Measurements from ENCODE around the gene TUBGCP2.
"Not testable (repeated sequence)": the region's sequence is repeated elsewhere in the genome, so short reads cannot be mapped to it uniquely, and the experiment has no call there.

TUBGCP2 gene

DNA sequence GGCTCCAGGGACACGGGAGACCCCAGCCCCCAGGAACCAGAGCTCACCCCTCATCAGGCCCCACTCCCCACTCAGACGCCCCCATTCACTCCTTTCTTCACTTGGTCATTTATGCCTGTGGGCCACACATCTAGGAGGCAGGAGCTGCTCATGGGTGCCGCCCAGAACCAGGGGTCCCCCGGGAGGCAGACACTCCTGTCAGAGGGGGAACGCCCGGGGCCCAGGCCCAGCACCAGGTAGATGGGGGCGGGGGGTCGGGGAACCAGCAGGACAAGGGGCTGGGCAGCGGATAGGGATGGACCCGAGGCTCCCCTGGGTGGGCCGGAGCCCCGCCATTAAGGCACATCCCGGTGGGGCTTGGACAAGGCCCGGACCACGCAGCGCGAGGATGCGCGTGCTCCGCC lies 16.2 kb upstream of the TUBGCP2 start:
- H3K4me3 ChIP-seq (ENCODE audit: control insufficient read depth, low read depth, low read length), result no peak overlapping the region
- TF ChIP-seq, protein P1, sequence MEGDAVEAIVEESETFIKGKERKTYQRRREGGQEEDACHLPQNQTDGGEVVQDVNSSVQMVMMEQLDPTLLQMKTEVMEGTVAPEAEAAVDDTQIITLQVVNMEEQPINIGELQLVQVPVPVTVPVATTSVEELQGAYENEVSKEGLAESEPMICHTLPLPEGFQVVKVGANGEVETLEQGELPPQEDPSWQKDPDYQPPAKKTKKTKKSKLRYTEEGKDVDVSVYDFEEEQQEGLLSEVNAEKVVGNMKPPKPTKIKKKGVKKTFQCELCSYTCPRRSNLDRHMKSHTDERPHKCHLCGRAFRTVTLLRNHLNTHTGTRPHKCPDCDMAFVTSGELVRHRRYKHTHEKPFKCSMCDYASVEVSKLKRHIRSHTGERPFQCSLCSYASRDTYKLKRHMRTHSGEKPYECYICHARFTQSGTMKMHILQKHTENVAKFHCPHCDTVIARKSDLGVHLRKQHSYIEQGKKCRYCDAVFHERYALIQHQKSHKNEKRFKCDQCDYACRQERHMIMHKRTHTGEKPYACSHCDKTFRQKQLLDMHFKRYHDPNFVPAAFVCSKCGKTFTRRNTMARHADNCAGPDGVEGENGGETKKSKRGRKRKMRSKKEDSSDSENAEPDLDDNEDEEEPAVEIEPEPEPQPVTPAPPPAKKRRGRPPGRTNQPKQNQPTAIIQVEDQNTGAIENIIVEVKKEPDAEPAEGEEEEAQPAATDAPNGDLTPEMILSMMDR (conservative IDR thresholded peaks at IDR 0.05; ENCODE audit: control insufficient read depth, insufficient read depth, low read depth, low read length), result no peak
- DNase-seq (ENCODE audit: low read depth), result no peak

DNA sequence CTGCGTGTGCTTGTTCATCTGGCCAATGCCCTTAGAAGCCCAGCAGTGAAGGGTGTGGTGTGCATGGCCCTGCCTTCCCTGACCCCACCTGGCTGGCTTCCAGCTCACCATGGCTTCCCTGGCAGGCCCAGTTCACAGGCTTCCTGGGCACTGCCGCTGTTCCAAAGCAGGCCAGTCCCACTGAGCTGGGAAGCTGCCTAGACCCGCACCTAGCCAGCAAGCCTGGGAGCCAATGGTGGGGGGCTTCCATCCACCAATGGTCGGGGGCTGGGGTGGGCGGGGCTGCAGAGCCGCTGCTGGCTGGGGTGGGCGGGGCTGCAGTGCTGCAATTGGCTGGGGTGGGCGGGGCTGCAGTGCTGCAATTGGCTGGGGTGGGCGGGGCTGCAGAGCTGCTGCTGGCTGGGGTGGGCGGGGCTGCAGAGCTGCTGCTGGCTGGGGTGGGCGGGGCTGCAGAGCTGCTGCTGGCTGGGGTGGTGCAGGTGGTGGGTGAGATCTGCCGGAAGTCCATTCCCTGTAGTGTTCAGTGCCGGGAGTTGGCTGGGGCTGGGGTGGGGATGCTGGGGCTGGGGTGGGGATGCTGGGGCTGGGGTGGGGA lies 15.6 kb upstream of the TUBGCP2 start:
- DNase-seq (ENCODE audit: low read depth), result peak; percentile 32
- H3K4me3 ChIP-seq (ENCODE audit: control insufficient read depth, low read depth, low read length), result no peak overlapping the region
- TF ChIP-seq, protein P1 (conservative IDR thresholded peaks at IDR 0.05; ENCODE audit: control insufficient read depth, insufficient read depth, low read depth, low read length), result no peak

DNA sequence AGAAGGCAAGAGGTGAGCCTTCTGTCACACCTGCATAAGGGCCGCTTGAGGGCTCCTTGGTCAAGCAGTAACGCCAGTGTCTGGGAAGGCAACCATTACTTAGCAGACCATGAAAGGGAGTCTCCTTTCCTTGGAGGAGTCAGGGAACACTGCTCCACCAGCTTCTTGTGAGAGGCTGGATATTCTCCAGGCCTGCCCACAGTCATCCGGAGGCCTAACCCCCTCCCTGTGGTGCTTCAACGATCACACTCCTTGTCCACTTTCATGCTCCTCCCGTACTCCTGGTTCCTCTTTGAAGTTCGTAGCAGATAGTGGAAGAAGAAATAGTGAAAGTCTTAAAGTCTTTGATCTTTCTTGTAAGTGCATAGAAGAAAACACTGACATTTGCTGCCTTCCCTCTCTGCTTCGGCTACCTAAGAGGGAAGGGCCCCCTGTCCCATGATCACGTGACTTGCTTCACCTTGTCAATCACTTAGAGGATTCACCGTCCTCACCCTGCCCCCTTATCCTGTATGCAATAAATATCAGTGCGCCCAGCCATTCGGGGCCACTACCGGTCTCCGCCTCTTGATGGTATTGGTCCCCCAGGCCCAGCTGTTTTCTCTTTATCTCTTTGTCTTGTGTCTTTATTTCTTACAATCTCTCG lies 13.5 kb upstream of the TUBGCP2 start:
- DNase-seq (ENCODE audit: low read depth); H3K4me3 ChIP-seq (ENCODE audit: control insufficient read depth, low read depth, low read length): not testable (repeated sequence)

DNA sequence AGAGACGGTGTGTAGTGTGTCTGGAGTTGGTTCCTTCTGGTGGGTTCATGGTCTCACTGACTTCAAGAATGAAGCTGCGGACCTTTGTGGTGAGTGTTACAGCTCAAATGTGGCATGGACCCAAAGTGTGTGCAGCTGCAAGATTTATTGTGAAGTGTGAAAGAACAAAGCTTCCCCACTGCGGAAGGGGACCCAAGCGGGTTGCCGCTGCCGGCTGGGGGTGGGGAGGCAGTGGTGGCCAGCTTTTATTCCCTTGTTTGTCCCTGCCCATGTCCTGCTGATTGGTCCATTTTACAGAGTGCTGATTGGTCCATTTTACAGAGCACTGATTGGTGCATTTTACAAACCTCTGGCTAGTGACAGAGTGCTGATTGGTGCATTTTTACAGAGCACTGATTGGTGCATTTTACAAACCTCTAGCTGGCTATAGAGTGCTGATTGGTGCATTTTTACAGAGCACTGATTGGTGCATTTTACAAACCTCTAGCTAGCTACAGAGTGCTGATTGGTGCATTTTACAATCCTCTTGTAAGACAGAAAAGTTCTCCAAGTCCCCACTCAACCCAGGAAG lies 12.3 kb upstream of the TUBGCP2 start:
- DNase-seq (ENCODE audit: low read depth); H3K4me3 ChIP-seq (ENCODE audit: control insufficient read depth, low read depth, low read length): not testable (repeated sequence)

DNA sequence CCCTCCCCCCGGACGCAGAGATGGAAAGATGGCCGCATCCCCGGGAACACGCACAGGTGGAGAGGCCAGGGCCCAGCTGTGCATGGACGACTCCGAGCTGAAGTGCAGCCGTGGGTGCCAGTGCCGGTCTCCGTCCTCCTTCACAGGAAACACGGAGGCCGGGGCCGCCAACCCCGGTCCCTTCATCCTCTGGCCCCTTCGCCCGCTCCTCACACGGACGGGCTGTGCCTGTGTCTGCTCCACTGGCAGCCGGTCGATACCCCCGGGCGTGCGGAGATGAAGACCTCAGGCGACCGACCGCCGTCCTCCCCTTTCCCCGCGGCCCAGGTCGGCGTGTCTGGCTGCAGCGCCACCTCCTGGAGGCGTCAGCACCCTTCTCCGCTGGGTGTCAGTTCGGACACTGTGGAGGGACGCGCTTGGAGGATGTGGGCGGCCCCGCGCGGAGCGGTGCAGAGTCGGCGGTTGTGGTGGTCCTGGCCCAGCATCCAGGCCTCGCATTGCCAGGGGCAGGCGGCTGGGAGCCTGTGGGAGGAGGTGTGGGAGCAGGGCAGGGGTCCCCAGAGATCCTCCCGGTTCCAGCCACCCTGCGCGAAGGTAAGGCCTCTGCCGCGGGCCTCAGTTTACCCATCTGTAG lies 9.9 kb upstream of the TUBGCP2 start:
- peak; percentile 42 for DNase-seq (ENCODE audit: low read depth)
- TF ChIP-seq, protein P1 (conservative IDR thresholded peaks at IDR 0.05; ENCODE audit: control insufficient read depth, insufficient read depth, low read depth, low read length), result peak; percentile 55
- peak overlapping the region; percentile 34 for H3K4me3 ChIP-seq (ENCODE audit: control insufficient read depth, low read depth, low read length)

DNA sequence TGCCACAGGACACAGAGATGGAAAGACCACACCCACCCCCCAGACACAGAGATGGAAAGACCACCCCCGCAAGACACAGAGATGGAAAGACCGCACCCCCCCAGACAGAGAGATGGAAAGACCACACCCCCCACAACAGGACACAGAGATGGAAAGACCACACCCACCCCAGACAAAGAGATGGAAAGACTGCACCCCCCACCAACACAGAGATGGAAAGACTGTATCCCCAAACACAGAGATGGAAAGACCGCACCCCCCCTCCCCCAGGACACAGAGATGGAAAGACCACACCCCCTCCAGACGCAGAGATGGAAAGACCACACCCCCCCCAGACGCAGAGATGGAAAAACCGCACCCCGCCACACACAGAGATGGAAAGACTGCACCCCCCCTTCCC lies 8.1 kb upstream of the TUBGCP2 start:
- no peak overlapping the region for H3K4me3 ChIP-seq (ENCODE audit: control insufficient read depth, low read depth, low read length)
- no peak for DNase-seq (ENCODE audit: low read depth)

DNA sequence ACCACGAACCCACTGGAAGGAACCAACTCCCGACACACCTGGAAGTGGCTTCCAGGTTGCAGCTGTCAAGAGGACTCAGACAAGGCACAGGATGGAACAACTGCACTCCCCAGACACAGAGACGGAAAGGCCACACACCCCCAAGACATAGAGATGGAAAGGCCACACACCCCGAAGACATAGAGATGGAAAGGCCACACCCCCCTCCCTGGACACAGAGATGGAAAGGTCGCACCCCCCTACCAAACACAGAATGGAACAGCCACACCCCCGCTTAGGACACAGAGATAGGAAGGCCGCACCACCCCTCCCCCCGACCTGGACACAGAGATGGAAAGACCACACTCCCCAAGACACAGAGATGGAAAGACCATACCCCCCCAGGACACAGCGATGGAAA lies 7.6 kb upstream of the TUBGCP2 start:
- no peak for DNase-seq (ENCODE audit: low read depth)
- H3K4me3 ChIP-seq (ENCODE audit: control insufficient read depth, low read depth, low read length), result no peak overlapping the region
- TF ChIP-seq, protein P1 (conservative IDR thresholded peaks at IDR 0.05; ENCODE audit: control insufficient read depth, insufficient read depth, low read depth, low read length), result no peak

More for the DNA sequence above, 8.1 kb upstream of the TUBGCP2 start:
- TF ChIP-seq, protein P1 (conservative IDR thresholded peaks at IDR 0.05; ENCODE audit: control insufficient read depth, insufficient read depth, low read depth, low read length), result no peak

Data from fibroblast of mammary gland (primary cell).